ENCODE data around the gene RNF223.

GRCh38 chr1:1024771-1025699 lies 49.1 kb downstream of the RNF223 start:
- no peak for TF ChIP-seq CTCF (IDR thresholded peaks at IDR 0.05; ENCODE audit: low read depth, low read length)
- no peak for TF ChIP-seq POLR2A (IDR thresholded peaks at IDR 0.05; ENCODE audit: extremely low read depth, insufficient read length)

Data from NB4 (cell line).